Measurements from ENCODE around the gene LRIG2.

DNA sequence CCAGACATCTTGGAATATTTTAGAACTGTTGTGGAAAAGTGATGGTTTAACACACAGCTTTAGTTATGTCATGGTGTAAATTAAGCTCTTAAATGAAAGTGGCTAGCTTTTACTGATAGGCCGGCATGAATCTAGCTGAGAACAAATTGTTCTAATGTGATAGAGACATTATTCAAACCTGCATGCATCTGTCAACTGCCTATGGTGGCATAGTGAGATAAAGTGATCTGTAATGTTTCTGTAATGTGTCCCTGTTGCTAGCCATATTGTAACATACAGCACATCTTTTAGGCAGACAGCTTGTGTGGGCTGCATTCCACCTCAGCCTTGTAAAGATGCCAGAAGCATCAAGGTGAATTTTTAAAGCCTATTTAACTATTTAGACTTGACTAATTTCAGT lies 16.0 kb downstream of the LRIG2 start:
- TF ChIP-seq POLR2A (IDR thresholded peaks at IDR 0.05; ENCODE audit: low read depth, low read length) (no peak), JUN (IDR thresholded peaks at IDR 0.05; ENCODE audit: borderline replicate concordance, insufficient read depth, insufficient read length, low read depth) (no peak), FOS (IDR thresholded peaks at IDR 0.05; ENCODE audit: borderline replicate concordance, insufficient read depth, low read length) (no peak), EZH2 (IDR thresholded peaks at IDR 0.05; ENCODE audit: borderline replicate concordance, low read depth, low read length, severe bottlenecking) (no peak), POLR2AphosphoS5 (IDR thresholded peaks at IDR 0.05; ENCODE audit: insufficient read depth, low read depth, low read length) (no peak)
- TF ChIP-seq, protein P1, sequence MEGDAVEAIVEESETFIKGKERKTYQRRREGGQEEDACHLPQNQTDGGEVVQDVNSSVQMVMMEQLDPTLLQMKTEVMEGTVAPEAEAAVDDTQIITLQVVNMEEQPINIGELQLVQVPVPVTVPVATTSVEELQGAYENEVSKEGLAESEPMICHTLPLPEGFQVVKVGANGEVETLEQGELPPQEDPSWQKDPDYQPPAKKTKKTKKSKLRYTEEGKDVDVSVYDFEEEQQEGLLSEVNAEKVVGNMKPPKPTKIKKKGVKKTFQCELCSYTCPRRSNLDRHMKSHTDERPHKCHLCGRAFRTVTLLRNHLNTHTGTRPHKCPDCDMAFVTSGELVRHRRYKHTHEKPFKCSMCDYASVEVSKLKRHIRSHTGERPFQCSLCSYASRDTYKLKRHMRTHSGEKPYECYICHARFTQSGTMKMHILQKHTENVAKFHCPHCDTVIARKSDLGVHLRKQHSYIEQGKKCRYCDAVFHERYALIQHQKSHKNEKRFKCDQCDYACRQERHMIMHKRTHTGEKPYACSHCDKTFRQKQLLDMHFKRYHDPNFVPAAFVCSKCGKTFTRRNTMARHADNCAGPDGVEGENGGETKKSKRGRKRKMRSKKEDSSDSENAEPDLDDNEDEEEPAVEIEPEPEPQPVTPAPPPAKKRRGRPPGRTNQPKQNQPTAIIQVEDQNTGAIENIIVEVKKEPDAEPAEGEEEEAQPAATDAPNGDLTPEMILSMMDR (IDR thresholded peaks at IDR 0.05; ENCODE audit: extremely low read depth in 1 of 2, insufficient read depth in 1 of 2, low read depth in 1 of 2, low read length in 2 of 2): no peak
- TF ChIP-seq, protein P2, sequence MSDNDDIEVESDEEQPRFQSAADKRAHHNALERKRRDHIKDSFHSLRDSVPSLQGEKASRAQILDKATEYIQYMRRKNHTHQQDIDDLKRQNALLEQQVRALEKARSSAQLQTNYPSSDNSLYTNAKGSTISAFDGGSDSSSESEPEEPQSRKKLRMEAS (IDR thresholded peaks at IDR 0.05; ENCODE audit: insufficient read depth, insufficient read length): no peak
